ENCODE data around the gene BBS1.

BBS1 gene

GRCh38 chr11:66529069-66529468 is 18.6 kb downstream of the BBS1 start:
- no peak for DNase-seq (ENCODE audit: low read depth)
- no peak overlapping the region for H3K4me3 ChIP-seq (ENCODE audit: low read depth, low read length)
- no peak for TF ChIP-seq CTCF (IDR thresholded peaks at IDR 0.05; ENCODE audit: control insufficient read depth, extremely low read depth, insufficient read depth)

GRCh38 chr11:66529655-66530054 is 19.2 kb downstream of the BBS1 start:
- no peak for DNase-seq (ENCODE audit: low read depth)
- no peak overlapping the region for H3K4me3 ChIP-seq (ENCODE audit: low read depth, low read length)
- TF ChIP-seq CTCF (IDR thresholded peaks at IDR 0.05; ENCODE audit: control insufficient read depth, extremely low read depth, insufficient read depth), result no peak

- TF ChIP-seq CTCF (IDR thresholded peaks at IDR 0.05; ENCODE audit: control insufficient read depth, extremely low read depth, insufficient read depth), result no peak
- H3K4me3 ChIP-seq (ENCODE audit: low read depth, low read length), result no peak overlapping the region
- no peak for DNase-seq (ENCODE audit: low read depth)
Measured at GRCh38 chr11:66530927-66531709, 20.7 kb downstream of the BBS1 start.

DNA sequence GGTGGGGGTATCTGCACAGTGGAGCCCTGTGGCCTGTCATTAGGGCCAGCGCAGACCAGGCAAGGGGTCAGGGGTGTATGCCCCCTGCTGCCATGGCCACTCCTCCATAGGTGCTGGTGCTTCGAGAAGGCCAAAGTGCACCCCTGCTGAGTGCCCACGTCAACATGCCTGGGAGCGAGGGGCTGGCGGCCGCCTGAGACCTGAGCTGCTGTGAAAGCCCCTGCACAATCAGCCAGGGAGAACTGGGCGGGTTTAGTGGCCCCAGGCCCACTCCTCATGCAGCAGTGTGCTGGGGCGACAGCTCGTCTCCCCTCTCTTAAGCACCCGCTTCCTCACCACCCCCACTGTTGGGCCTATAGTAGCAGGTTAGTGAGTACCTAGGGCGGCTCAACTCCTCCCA is 21.4 kb downstream of the BBS1 start:
- no peak for DNase-seq (ENCODE audit: low read depth)
- TF ChIP-seq CTCF (IDR thresholded peaks at IDR 0.05; ENCODE audit: control insufficient read depth, extremely low read depth, insufficient read depth), result no peak
- no peak overlapping the region for H3K4me3 ChIP-seq (ENCODE audit: low read depth, low read length)

DNA sequence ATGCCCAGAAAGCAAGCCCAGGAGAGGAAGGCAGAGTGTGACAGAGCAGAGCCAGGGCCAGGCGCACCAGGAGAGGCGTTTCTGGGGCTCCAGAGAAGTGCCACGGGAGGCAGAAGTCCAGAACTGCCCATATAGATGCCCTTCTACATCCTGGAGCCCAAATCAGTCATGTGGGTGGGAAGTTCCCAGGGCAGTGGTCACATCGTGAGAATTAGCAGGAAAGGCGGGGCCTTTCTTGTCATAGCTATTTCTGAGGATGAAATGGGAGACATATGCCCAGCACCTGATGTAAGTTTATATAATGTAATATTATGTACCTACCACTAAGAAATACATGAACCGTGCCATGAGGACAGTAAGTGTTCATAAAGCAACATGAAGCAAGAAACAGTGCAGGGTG is 22.3 kb downstream of the BBS1 start:
- TF ChIP-seq CTCF (IDR thresholded peaks at IDR 0.05; ENCODE audit: control insufficient read depth, extremely low read depth, insufficient read depth), result no peak
- H3K4me3 ChIP-seq (ENCODE audit: low read depth, low read length), result no peak overlapping the region
- DNase-seq (ENCODE audit: low read depth), result no peak

DNA sequence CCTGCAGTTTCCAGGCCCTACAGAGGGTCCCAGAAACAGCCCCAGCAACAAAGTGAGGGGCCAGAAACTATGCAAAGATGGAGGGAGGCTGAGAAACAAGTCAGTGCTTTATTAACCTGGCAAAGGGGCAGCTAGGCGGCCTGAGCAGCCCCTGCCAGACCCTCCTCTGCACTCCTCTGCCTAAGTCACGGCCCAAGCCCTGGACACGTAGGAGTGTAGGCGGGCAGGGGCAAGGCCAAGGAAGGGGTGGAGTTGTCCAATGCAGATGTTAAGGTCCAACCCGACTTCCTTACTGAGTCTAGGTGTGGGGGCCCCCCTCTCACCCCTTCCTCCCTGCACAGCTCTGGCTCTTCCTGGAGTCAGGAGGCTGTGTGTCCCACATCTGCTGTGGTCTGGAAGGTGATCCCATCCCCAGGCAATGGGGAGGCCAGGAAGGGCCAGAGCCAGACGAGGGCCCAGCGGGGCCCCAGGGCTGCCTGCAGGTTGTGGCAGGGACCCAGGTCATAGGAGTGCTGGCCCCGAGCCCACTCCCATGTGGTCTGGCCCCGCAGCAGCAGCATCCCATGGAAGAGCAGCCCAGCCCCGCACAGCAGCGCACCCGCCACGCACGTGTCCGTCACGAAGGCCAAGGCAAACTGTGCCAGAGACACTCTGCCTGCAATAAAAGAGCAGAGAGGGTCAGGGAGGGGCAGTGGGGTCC is 28.9 kb downstream of the BBS1 start:
- TF ChIP-seq CTCF (IDR thresholded peaks at IDR 0.05; ENCODE audit: control insufficient read depth, extremely low read depth, insufficient read depth), result no peak
- DNase-seq (ENCODE audit: low read depth), result no peak
- no peak overlapping the region for H3K4me3 ChIP-seq (ENCODE audit: low read depth, low read length)
